HEK293 (cell line): Measurements from ENCODE around the gene MTUS2.

Experiments
- CTCF ChIA-PET: fragments of 350-600 bp; formaldehyde crosslinking; extraction: SDS; loops from one replicate; lab custom pipeline; 2021; ENCODE audit warnings: antibody characterized with exemption; lab: Yijun Ruan, JAX
- POLR2A ChIA-PET: fragments of 300-600 bp; formaldehyde crosslinking; extraction: SDS; loops from one replicate; lab custom pipeline; 2020; ENCODE audit warnings: antibody characterized with exemption, inconsistent platforms; lab: Yijun Ruan, JAX
- H3K27ac ChIP-seq: fragments of 200-500 bp; sonication (Bioruptor generic); 2 replicates; pipeline ENCODE4 v1.5.1; 2014; ENCODE audit warnings: low read depth, low read length, control low read depth, inconsistent platforms; ENCODE audit errors: extremely low read depth
- H3K36me3 ChIP-seq, 2 experiments: fragments of 200-500 bp in 1 of 2; sonication (Bioruptor generic) in 1 of 2; 1 replicate in 1 of 2; 2 replicates in 1 of 2; pipeline ENCODE4 v1.5.1; 2014 to 2017; ENCODE audit warnings: inconsistent platforms in 2 of 2, low read length in 2 of 2; ENCODE audit not compliant: control insufficient read depth in 2 of 2, insufficient read depth in 1 of 2
- H3K4me1 ChIP-seq: fragments of 200-500 bp; sonication (Bioruptor generic); 2 replicates; pipeline ENCODE4 v1.5.1; 2014; ENCODE audit warnings: mild to moderate bottlenecking, low read length, inconsistent platforms; ENCODE audit not compliant: control insufficient read depth, insufficient read depth
- H3K4me3 ChIP-seq: 2 replicates; pipeline ENCODE4 v1.5.1; 2011; ENCODE audit warnings: low read depth, mild to moderate bottlenecking, control low read depth, low read length, moderate library complexity
- H3K9me3 ChIP-seq: fragments of 200-500 bp; sonication (Bioruptor generic); 2 replicates; pipeline ENCODE4 v1.5.1; 2014; ENCODE audit warnings: low read depth, low read length, inconsistent platforms; ENCODE audit not compliant: control insufficient read depth, insufficient read depth
- HIC1 ChIP-seq: fragments of 450-650 bp; formaldehyde crosslinking; IDR thresholded peaks from 2 replicates; pipeline ENCODE4 v1.5.1; 2016; ENCODE audit warnings: missing biosample characterization, missing genetic modification characterization
- KLF17 ChIP-seq: fragments of 450-650 bp; formaldehyde crosslinking; IDR thresholded peaks from 2 replicates; pipeline ENCODE4 v1.5.1; 2016; ENCODE audit warnings: missing biosample characterization, missing genetic modification characterization
- PRDM1 ChIP-seq: fragments of 450-650 bp; formaldehyde crosslinking; IDR thresholded peaks from 2 replicates; pipeline ENCODE4; 2016; ENCODE audit warnings: missing biosample characterization, missing genetic modification characterization
- REST ChIP-seq: fragments of 450-650 bp; formaldehyde crosslinking; IDR thresholded peaks from 2 replicates; pipeline ENCODE4 v1.5.1; 2016; ENCODE audit warnings: missing biosample characterization, missing genetic modification characterization
- TRIM28 ChIP-seq: IDR thresholded peaks from 2 replicates; pipeline ENCODE4 v1.6.1; 2011; ENCODE audit warnings: low read length, control low read depth, borderline replicate concordance
- ZBTB44 ChIP-seq: fragments of 450-650 bp; IDR thresholded peaks from 2 replicates; pipeline ENCODE4 v1.5.1; 2018; ENCODE audit warnings: missing biosample characterization, mild to moderate bottlenecking, missing genetic modification characterization
- ZBTB7A ChIP-seq: fragments of 450-650 bp; formaldehyde crosslinking; IDR thresholded peaks from 2 replicates; pipeline ENCODE4 v1.5.1; 2016; ENCODE audit warnings: low read depth, missing biosample characterization, missing genetic modification characterization
- ZFP37 ChIP-seq: fragments of 450-650 bp; formaldehyde crosslinking; IDR thresholded peaks from 2 replicates; pipeline ENCODE4 v1.5.1; 2016; ENCODE audit warnings: missing biosample characterization, missing genetic modification characterization
- ZIC2 ChIP-seq: fragments of 450-650 bp; formaldehyde crosslinking; IDR thresholded peaks from 2 replicates; pipeline ENCODE4 v1.5.1; 2016; ENCODE audit warnings: missing biosample characterization, missing genetic modification characterization
- ZNF114 ChIP-seq: fragments of 450-650 bp; formaldehyde crosslinking; IDR thresholded peaks from 2 replicates; pipeline ENCODE4 v1.5.0; 2017; ENCODE audit warnings: missing biosample characterization, missing genetic modification characterization
- ZNF155 ChIP-seq: fragments of 450-650 bp; formaldehyde crosslinking; IDR thresholded peaks from 2 replicates; pipeline ENCODE4 v1.5.1; 2016; ENCODE audit warnings: missing biosample characterization, missing genetic modification characterization
- ZNF157 ChIP-seq: fragments of 450-650 bp; formaldehyde crosslinking; IDR thresholded peaks from 2 replicates; pipeline ENCODE4 v1.5.1; 2016; ENCODE audit warnings: missing biosample characterization, missing genetic modification characterization
- ZNF175 ChIP-seq: fragments of 450-650 bp; formaldehyde crosslinking; IDR thresholded peaks from 2 replicates; pipeline ENCODE4 v1.5.1; 2016; ENCODE audit warnings: missing biosample characterization, missing genetic modification characterization
- ZNF19 ChIP-seq: fragments of 450-650 bp; formaldehyde crosslinking; IDR thresholded peaks from 2 replicates; pipeline ENCODE4; 2016; ENCODE audit warnings: missing biosample characterization, missing genetic modification characterization, low read depth
- ZNF423 ChIP-seq: fragments of 450-650 bp; formaldehyde crosslinking; IDR thresholded peaks from 2 replicates; pipeline ENCODE4 v1.5.1; 2016; ENCODE audit warnings: missing biosample characterization, missing genetic modification characterization
- ZNF510 ChIP-seq: fragments of 450-650 bp; formaldehyde crosslinking; IDR thresholded peaks from 2 replicates; pipeline ENCODE4 v1.5.1; 2018; ENCODE audit warnings: mild to moderate bottlenecking, missing genetic modification characterization, missing biosample characterization; ENCODE audit not compliant: insufficient replicate concordance
- ZNF514 ChIP-seq: fragments of 450-650 bp; formaldehyde crosslinking; IDR thresholded peaks from 2 replicates; pipeline ENCODE4 v1.5.1; 2016; ENCODE audit warnings: missing biosample characterization, missing genetic modification characterization
- ZNF571 ChIP-seq: fragments of 450-650 bp; formaldehyde crosslinking; IDR thresholded peaks from 2 replicates; pipeline ENCODE4 v1.5.0; 2017; ENCODE audit warnings: missing biosample characterization, missing genetic modification characterization
- ZNF621 ChIP-seq: fragments of 450-650 bp; formaldehyde crosslinking; IDR thresholded peaks from 2 replicates; pipeline ENCODE4 v1.5.1; 2017; ENCODE audit warnings: missing biosample characterization, missing genetic modification characterization
- ZNF658 ChIP-seq: fragments of 450-650 bp; formaldehyde crosslinking; IDR thresholded peaks from 2 replicates; pipeline ENCODE4; 2016; ENCODE audit warnings: missing biosample characterization, missing genetic modification characterization
- ZNF670 ChIP-seq: fragments of 450-650 bp; formaldehyde crosslinking; IDR thresholded peaks from 2 replicates; pipeline ENCODE4 v1.5.1; 2016; ENCODE audit warnings: missing biosample characterization, missing genetic modification characterization, low read depth
- ZNF704 ChIP-seq: fragments of 450-650 bp; formaldehyde crosslinking; IDR thresholded peaks from 2 replicates; pipeline ENCODE4 v1.5.1; 2016; ENCODE audit warnings: missing biosample characterization, missing genetic modification characterization
- ZNF830 ChIP-seq: fragments of 450-650 bp; IDR thresholded peaks from 2 replicates; pipeline ENCODE4 v1.5.0; 2018; ENCODE audit warnings: missing biosample characterization, missing genetic modification characterization, low read depth, mild to moderate bottlenecking, moderate library complexity
- ZNF837 ChIP-seq: fragments of 450-650 bp; formaldehyde crosslinking; IDR thresholded peaks from 2 replicates; pipeline ENCODE4 v1.5.1; 2016; ENCODE audit warnings: missing biosample characterization, missing genetic modification characterization
- ZSCAN18 ChIP-seq: fragments of 450-650 bp; formaldehyde crosslinking; IDR thresholded peaks from 2 replicates; pipeline ENCODE4 v1.5.1; 2016; ENCODE audit warnings: missing biosample characterization, missing genetic modification characterization
- ZSCAN4 ChIP-seq: fragments of 450-650 bp; formaldehyde crosslinking; IDR thresholded peaks from 2 replicates; pipeline ENCODE4 v1.5.1; 2017; ENCODE audit warnings: missing biosample characterization, missing genetic modification characterization

The MTUS2 gene

GRCh38 chr13:29137016-29137415 lies 316.9 kb downstream of the MTUS2 start:
- Histone ChIP-seq H3K9me3 (no peaks in the 10 kb centered on the region), H3K27ac (no peak overlapping the region), H3K4me3 (no peak overlapping the region), H3K36me3 (no peaks in the 10 kb centered on the region), H3K4me1 (no peaks in the 10 kb centered on the region)
- TF ChIP-seq HIC1 (tag by site-specific recombination), result no peak
- TF ChIP-seq ZSCAN18, result no peak
- TF ChIP-seq ZNF830, result no peak
- TF ChIP-seq KLF17 (tag by site-specific recombination), result no peak
- TF ChIP-seq ZNF155 (tag by site-specific recombination), result no peak
- TF ChIP-seq ZNF658 (tag by site-specific recombination), result no peak
- no peak for TF ChIP-seq ZSCAN4 (tag by site-specific recombination)
- TF ChIP-seq ZNF114 (tag by site-specific recombination), result no peak
- TF ChIP-seq ZNF157 (tag by site-specific recombination), result no peak
- TF ChIP-seq ZBTB7A (tag by site-specific recombination), result no peak
- no peak for TF ChIP-seq ZNF175 (tag by site-specific recombination)
- TF ChIP-seq ZNF514, result no peak
- TF ChIP-seq ZNF670 (tag by site-specific recombination), result no peak
- TF ChIP-seq ZNF837 (tag by site-specific recombination), result no peak
- no peak for TF ChIP-seq ZNF510 (tag by site-specific recombination)
- TF ChIP-seq ZNF571 (tag by site-specific recombination), result no peak
- TF ChIP-seq ZNF704 (tag by site-specific recombination), result no peak
- TF ChIP-seq ZFP37 (tag by site-specific recombination), result no peak
- CTCF ChIA-PET, result no interaction called here
- POLR2A ChIA-PET, result no interaction called here

GRCh38 chr13:29137995-29138394 lies 317.9 kb downstream of the MTUS2 start:
- Histone ChIP-seq H3K36me3 (no peaks in the 10 kb centered on the region), H3K4me1 (no peaks in the 10 kb centered on the region), H3K27ac (no peak overlapping the region), H3K9me3 (no peaks in the 10 kb centered on the region), H3K4me3 (no peak overlapping the region)
- CTCF ChIA-PET, result interaction anchor here (0.6 kb wide), 1 partner anchor 8 kb away, joined by 3 read pairs; no protein-coding TSS in a partner anchor
- POLR2A ChIA-PET, result no interaction called here
- TF ChIP-seq ZNF621 (tag by site-specific recombination), result no peak
- no peak for TF ChIP-seq ZIC2 (tag by site-specific recombination)
- TF ChIP-seq PRDM1 (tag by site-specific recombination), result no peak
- no peak for TF ChIP-seq REST (tag by site-specific recombination)
- TF ChIP-seq TRIM28, result no peak
- TF ChIP-seq ZNF423 (tag by site-specific recombination), result no peak
- TF ChIP-seq ZNF19 (tag by site-specific recombination), result no peak
- TF ChIP-seq ZBTB44, result no peak
